ENCODE results near the gene ZBTB7C.

DNA sequence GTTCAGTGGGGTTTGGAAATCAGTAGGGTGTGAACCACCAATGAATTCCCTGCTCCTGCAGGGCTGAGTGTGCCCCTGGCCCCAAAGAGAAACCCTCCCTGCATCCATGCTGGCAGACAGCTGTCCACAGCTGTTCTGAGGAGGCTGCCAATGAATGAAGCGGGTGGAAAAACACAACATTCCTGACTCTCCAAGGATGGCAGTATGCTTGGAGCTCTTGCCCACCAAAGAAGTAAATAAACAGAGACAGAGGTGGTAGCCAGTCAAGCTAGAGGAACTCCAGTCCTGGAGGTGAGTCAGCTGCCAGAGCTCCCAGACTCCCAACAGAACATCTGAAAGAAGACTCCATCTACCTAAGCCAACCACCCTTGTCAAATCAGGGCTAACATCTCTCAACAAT is 6.2 kb downstream of the ZBTB7C start:
- TF ChIP-seq POLR2A (IDR thresholded peaks at IDR 0.05; ENCODE audit: low read depth, low read length) (no peak), POU2F2 (IDR thresholded peaks at IDR 0.05; ENCODE audit: low read depth, low read length) (no peak), POLR2AphosphoS5 (IDR thresholded peaks at IDR 0.05; ENCODE audit: low read depth, low read length) (no peak), PAX5 (IDR thresholded peaks at IDR 0.05; ENCODE audit: insufficient read depth, low read length, severe bottlenecking) (no peak)

Measured in GM12891 (cell line).